ENCODE measurements around the gene RPS15.

DNA sequence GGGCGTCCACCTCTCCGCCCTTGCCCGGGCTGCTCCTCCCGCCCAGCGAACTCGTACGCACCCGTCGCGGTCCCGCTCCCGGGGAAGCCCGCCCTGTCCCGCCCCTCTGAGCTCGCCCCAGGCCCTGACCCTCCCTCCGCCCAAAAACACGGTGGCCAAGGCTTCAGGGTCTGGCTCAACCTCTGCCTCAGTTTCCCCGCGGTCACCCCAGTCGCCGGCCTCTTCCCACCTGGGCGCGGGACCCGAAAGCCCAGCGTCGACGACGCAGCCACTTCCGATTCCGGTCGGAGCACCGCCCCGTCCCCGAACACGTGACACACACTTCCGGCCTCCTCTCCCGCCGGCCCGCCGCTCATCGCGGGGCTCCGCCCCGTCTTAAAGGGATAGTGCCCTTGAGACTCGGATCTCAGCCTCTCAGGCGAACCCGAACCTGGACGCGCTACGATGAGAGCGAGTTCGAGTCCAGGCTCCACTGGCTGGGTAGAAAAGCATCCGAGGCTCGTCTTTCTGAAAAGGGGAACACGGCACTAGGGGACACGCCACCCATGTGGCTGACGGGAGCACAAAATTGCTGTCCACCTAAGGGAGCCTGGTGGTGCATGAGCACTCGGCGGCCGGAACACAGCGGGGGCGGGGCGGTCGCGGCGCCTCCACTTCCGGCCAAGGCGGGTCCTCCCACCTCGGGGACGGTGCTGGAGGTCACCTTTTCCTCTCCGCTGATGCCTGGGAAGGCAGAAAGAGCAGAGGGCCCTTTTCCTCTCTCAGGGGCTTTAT is 40.9 kb downstream of the RPS15 start, which contains the start of gene C19orf25:
- TF ChIP-seq, protein P1, sequence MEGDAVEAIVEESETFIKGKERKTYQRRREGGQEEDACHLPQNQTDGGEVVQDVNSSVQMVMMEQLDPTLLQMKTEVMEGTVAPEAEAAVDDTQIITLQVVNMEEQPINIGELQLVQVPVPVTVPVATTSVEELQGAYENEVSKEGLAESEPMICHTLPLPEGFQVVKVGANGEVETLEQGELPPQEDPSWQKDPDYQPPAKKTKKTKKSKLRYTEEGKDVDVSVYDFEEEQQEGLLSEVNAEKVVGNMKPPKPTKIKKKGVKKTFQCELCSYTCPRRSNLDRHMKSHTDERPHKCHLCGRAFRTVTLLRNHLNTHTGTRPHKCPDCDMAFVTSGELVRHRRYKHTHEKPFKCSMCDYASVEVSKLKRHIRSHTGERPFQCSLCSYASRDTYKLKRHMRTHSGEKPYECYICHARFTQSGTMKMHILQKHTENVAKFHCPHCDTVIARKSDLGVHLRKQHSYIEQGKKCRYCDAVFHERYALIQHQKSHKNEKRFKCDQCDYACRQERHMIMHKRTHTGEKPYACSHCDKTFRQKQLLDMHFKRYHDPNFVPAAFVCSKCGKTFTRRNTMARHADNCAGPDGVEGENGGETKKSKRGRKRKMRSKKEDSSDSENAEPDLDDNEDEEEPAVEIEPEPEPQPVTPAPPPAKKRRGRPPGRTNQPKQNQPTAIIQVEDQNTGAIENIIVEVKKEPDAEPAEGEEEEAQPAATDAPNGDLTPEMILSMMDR (IDR thresholded peaks at IDR 0.05) = no peak
- TF ChIP-seq ZFX (IDR thresholded peaks at IDR 0.05; ENCODE audit: borderline replicate concordance) = no peak

Data from 22Rv1 (cell line).